Loucy (cell line): ENCODE results near the gene PCTP.

Source experiments
- EZH2phosphoT487 ChIP-seq: fragments of 200-600 bp; IDR thresholded peaks from 2 replicates; pipeline ENCODE4 v1.6.1; 2018; ENCODE audit warnings: antibody characterized with exemption, mild to moderate bottlenecking, moderate library complexity, borderline replicate concordance
- TF ChIP-seq, protein P1 (sequence below): fragments of 200-600 bp; sonication (generic); conservative IDR thresholded peaks from 2 replicates; pipeline ENCODE4 v1.5.1; 2014; ENCODE audit warnings: mild to moderate bottlenecking, antibody characterized with exemption, low read length

DNA sequence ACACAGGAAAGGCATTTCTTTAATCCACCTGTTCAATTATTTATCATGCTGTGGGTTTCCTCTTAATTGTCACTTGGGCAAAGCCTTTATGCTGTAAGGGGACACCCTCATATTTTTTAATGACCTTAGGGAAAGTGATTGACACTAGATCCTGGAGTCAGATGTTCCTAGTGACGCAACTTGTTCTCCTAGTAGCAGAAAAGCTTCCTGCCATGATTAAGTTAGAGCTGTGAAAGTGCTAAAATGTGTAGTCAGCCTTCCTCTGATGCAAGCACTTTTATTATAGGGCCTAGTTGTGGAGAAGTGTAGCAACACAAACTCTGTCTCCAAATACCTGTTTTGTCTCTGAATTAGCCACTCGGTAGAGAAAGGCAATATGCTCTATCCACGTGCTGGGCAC lies 40.4 kb upstream of the PCTP start:
- TF ChIP-seq EZH2phosphoT487, result no peak
- TF ChIP-seq, protein P1, sequence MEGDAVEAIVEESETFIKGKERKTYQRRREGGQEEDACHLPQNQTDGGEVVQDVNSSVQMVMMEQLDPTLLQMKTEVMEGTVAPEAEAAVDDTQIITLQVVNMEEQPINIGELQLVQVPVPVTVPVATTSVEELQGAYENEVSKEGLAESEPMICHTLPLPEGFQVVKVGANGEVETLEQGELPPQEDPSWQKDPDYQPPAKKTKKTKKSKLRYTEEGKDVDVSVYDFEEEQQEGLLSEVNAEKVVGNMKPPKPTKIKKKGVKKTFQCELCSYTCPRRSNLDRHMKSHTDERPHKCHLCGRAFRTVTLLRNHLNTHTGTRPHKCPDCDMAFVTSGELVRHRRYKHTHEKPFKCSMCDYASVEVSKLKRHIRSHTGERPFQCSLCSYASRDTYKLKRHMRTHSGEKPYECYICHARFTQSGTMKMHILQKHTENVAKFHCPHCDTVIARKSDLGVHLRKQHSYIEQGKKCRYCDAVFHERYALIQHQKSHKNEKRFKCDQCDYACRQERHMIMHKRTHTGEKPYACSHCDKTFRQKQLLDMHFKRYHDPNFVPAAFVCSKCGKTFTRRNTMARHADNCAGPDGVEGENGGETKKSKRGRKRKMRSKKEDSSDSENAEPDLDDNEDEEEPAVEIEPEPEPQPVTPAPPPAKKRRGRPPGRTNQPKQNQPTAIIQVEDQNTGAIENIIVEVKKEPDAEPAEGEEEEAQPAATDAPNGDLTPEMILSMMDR, result no peak
